Measurements from ENCODE around the gene CHST2. TPM values are rescaled to one million over a fixed set of nuclear protein-coding genes. Genes with fewer than 3 reads are reported as not detected.

Gene CHST2
- total RNA-seq, 1 donor from 2014 or later: 4.5 TPM

DNA sequence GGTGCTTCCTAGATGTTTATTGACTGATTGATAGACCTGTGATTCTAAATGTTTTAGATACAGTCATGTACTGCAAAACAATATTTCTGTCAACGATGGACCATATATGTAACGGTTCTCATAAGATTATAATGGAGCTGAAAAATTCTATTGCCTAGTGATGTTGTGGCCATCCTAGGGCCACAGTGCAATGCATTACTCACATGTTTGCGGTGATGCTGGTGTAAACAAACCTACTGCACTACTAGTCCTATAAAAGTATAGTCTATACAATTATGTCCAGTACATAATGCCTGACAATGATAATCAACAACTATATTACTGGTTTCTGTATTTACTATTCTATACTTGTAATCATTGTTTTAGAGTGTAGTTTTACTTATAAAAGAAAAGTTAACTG lies 46.8 kb downstream of the CHST2 start:
- no peak overlapping the region for H3K27ac Mint-ChIP-seq (ENCODE audit: unreplicated experiment)
- TF ChIP-seq, protein P1, sequence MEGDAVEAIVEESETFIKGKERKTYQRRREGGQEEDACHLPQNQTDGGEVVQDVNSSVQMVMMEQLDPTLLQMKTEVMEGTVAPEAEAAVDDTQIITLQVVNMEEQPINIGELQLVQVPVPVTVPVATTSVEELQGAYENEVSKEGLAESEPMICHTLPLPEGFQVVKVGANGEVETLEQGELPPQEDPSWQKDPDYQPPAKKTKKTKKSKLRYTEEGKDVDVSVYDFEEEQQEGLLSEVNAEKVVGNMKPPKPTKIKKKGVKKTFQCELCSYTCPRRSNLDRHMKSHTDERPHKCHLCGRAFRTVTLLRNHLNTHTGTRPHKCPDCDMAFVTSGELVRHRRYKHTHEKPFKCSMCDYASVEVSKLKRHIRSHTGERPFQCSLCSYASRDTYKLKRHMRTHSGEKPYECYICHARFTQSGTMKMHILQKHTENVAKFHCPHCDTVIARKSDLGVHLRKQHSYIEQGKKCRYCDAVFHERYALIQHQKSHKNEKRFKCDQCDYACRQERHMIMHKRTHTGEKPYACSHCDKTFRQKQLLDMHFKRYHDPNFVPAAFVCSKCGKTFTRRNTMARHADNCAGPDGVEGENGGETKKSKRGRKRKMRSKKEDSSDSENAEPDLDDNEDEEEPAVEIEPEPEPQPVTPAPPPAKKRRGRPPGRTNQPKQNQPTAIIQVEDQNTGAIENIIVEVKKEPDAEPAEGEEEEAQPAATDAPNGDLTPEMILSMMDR (conservative IDR thresholded peaks at IDR 0.05): no peak
- no peaks in the 10 kb centered on the region for H3K9me3 Mint-ChIP-seq
- no peak overlapping the region for H3K4me3 Mint-ChIP-seq
- H3K36me3 Mint-ChIP-seq (ENCODE audit: low read depth): no peaks in the 10 kb centered on the region
- no peak for DNase-seq (ENCODE audit: low read depth, low spot score)
- no peaks in the 10 kb centered on the region for H3K27me3 Mint-ChIP-seq (ENCODE audit: low read depth)
- H3K4me1 Mint-ChIP-seq: no peaks in the 10 kb centered on the region

DNA sequence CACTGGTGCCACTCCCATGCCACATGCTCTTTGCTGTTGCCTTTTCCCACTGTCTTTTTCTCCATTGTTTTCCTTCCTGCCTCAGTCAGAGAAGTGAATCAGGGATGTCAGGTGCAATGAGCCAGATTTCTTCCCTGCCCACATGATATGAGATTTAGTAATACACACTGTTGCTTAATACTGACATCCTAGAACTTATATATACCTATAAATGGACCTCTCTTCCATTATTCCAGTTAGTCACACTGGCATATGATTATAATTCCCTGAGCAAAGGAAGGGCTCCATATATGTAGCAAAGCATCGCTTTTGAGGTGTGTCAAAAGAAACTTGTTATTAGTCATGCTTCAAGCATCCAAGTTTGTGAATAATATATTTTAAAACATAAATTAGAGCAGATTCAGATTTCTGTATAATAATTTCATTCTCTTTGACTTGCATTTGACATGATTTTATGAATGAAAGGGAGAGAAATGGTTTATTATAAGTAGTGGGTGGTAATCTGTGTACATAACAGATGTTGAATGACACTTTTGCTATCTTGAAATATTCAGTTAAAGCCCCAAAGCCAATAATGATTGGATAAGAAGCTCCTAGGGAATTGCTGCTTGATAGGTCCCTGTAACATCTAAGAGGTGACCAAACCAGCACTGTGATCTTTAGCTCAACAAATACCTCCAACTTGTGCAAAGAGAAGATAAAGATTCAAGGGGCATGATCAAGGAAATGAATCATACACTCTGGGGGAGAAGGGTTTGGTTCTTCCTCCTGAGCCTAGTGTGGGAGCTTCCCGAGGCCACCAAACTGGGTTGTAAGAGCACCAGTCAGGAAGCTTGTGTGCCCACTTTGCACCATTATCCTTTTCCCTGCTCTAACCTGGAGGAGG lies 48.6 kb downstream of the CHST2 start:
- no peaks in the 10 kb centered on the region for H3K4me1 Mint-ChIP-seq
- H3K4me3 Mint-ChIP-seq: no peak overlapping the region
- peaks cover 2% of the 10 kb centered on the region for H3K36me3 Mint-ChIP-seq (ENCODE audit: low read depth)
- H3K9me3 Mint-ChIP-seq: peaks cover 7% of the 10 kb centered on the region
- H3K27ac Mint-ChIP-seq (ENCODE audit: unreplicated experiment): no peak overlapping the region
- H3K27me3 Mint-ChIP-seq (ENCODE audit: low read depth): no peaks in the 10 kb centered on the region
- no peak for DNase-seq (ENCODE audit: low read depth, low spot score)
- TF ChIP-seq, protein P1 (conservative IDR thresholded peaks at IDR 0.05): no peak

DNA sequence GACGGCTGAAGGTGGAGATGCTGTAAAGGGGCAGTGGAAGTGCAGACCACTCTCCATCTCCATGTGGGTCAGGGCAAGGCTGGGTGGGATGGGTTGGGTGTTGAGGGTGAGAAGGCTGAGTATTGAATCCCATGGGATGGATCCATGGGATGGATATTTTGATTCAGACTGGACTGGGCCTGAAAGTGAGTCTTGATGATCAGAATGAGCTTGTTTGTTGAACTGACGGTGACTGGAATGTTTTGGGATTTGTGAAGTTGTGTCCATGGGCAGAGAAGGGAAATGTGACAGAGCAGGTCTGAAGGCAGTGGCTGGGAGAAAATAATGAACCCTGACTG lies 49.3 kb downstream of the CHST2 start:
- H3K36me3 Mint-ChIP-seq (ENCODE audit: low read depth): peaks cover 5% of the 10 kb centered on the region

DNA sequence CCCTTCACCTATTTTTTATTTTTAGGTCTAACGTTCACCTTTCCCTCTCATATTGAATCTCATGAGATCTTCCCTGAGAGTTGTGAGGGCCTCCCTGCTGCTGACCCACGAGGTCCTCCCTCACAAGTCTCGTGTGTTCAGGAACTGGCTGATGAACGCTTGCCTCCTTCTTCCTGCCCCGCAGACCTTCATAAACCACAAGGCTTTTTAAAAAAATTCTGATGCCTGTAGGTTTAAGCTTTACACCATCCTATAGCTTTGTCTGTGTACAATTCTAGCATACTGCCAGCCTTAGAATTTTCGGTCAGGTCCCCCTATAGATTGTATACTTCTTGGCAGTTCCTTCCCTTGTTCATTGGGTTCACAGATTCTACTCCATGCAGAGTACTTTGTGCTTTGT lies 50.5 kb downstream of the CHST2 start:
- Mint-ChIP-seq H3K27ac (ENCODE audit: unreplicated experiment) (no peak overlapping the region), H3K36me3 (ENCODE audit: low read depth) (peaks cover 8% of the 10 kb centered on the region), H3K9me3 (peaks cover 15% of the 10 kb centered on the region), H3K4me3 (no peak overlapping the region), H3K4me1 (no peaks in the 10 kb centered on the region), H3K27me3 (ENCODE audit: low read depth) (no peaks in the 10 kb centered on the region)
- DNase-seq (ENCODE audit: low read depth, low spot score): no peak
- TF ChIP-seq, protein P1 (conservative IDR thresholded peaks at IDR 0.05): no peak

More for the DNA sequence above, 49.3 kb downstream of the CHST2 start:
- no peaks in the 10 kb centered on the region for H3K27me3 Mint-ChIP-seq (ENCODE audit: low read depth)
- no peaks in the 10 kb centered on the region for H3K4me1 Mint-ChIP-seq
- peaks cover 9% of the 10 kb centered on the region for H3K9me3 Mint-ChIP-seq
- TF ChIP-seq, protein P1 (conservative IDR thresholded peaks at IDR 0.05): no peak
- no peak for DNase-seq (ENCODE audit: low read depth, low spot score)
- H3K4me3 Mint-ChIP-seq: no peak overlapping the region
- no peak overlapping the region for H3K27ac Mint-ChIP-seq (ENCODE audit: unreplicated experiment)

DNA sequence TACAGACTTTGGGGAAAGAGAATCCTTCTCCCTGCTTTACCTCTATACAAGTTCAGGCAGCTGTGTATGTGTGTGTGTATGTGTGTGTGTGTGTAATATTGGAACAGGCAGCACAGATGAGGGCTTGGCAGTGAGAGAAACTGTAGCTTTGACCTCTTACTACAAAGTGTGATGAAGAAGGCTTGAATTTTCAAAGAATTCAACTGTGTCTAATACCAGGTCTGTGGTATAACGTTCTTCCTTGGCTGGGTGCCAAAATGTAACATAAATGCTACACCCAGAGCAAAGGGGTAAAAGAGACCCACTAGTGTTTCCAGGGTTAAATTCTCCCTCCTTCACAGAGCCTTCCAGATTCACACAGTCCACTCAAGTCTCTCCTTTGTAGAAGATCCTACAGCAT lies 51.1 kb downstream of the CHST2 start:
- peaks cover 8% of the 10 kb centered on the region for H3K36me3 Mint-ChIP-seq (ENCODE audit: low read depth)
- peaks cover 15% of the 10 kb centered on the region for H3K9me3 Mint-ChIP-seq
- H3K4me3 Mint-ChIP-seq: no peak overlapping the region
- H3K27me3 Mint-ChIP-seq (ENCODE audit: low read depth): no peaks in the 10 kb centered on the region
- no peak overlapping the region for H3K27ac Mint-ChIP-seq (ENCODE audit: unreplicated experiment)
- TF ChIP-seq, protein P1 (conservative IDR thresholded peaks at IDR 0.05): no peak
- H3K4me1 Mint-ChIP-seq: no peaks in the 10 kb centered on the region
- DNase-seq (ENCODE audit: low read depth, low spot score): no peak
